ENCODE results near the gene FSCN2. TPM values are rescaled to one million over a fixed set of nuclear protein-coding genes. Genes with fewer than 3 reads are reported as not detected.

Gene FSCN2
- total and polyA plus RNA-seq, 2 of the 4 experiments (the other 2 are of a cell fraction) = 0.18 to 0.84 TPM

DNA sequence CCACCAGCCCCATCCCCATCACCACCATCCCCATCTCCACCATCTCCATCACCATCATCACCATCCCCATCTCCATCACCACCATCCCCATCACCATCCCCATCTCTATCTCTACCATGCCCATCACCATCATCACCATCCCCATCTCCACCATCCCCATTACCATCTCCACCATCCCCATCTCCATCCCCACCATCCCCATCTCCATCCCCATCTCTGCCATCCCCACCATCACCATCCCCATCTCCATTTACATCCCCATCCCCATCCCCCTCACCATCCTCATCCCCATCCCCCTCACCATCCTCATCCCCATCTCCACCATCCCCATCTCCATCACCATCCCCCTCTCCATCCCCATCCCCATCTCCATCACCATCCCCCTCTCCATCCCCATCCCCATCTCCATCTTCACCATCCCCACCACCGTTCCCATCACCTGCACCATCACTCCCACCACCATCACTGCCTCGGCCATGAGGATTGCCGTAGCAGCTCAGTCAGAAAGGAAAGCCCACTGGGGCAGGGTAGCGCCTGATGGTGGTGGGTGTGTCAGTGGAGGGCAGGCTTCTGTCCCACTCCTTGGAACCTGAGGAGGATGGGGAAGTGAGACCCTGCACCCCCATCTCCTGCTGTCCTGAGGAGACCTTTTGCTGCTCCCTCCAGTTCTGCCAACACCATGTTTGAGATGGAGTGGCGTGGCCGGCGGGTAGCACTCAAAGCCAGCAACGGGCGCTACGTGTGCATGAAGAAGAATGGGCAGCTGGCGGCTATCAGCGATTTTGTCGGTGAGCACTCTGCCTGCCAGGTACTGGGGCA is 7.5 kb downstream of the FSCN2 start:
- H3K56ac ChIP-seq (ENCODE audit: extremely low read depth, insufficient read depth, low read length) = no peak overlapping the region
- 80% methylated on average over 2 of the region's 13 CpGs; no CpG with 5 or more reads in 1 of the 2 experiments for WGBS, 2 experiments (ENCODE audit: extremely low coverage in 2 of 2, insufficient read length in 1 of 2)
- no peak overlapping the region for H3K27ac ChIP-seq (ENCODE audit: insufficient read depth, low read length)
- peak overlapping the region; percentile 87 for H2AK9ac ChIP-seq (replicated peaks; ENCODE audit: low read depth, low read length, poor library complexity)
- H3K23ac ChIP-seq (ENCODE audit: low read depth, low read length) = no peak overlapping the region
- H4K5ac ChIP-seq (ENCODE audit: low read depth, low read length) = no peak overlapping the region
- no peaks in the 10 kb centered on the region for H3K9me1 ChIP-seq (ENCODE audit: insufficient read depth, low read length)
- no peaks in the 10 kb centered on the region for H3K79me1 ChIP-seq (ENCODE audit: low read depth in 1 of 2, low read length in 2 of 2)
- DNase-seq (no peak), ATAC-seq (ENCODE audit: low read depth) (no peak)
- H3K9me3 ChIP-seq (ENCODE audit: control insufficient read depth, insufficient read depth, low read length) = no peaks in the 10 kb centered on the region
- no peak overlapping the region for H2BK20ac ChIP-seq (ENCODE audit: low read depth, low read length)
- no peak overlapping the region for H3K4me2 ChIP-seq (ENCODE audit: low read depth, low read length)
- no peak overlapping the region for H4K91ac ChIP-seq (ENCODE audit: insufficient read depth, low read depth, low read length)
- peaks cover 11% of the 10 kb centered on the region; the same call in 1 of the 2 replicates for H3K36me3 ChIP-seq (ENCODE audit: control insufficient read depth, insufficient read depth, low read length)
- intact Hi-C loops (cut with micrococcal nuclease) (no loop called here), dilution Hi-C loops (cut with HindIII; ENCODE audit: low sequenced_read_pairs, unreplicated experiment) (no loop called here), in situ Hi-C loops (cut with MboI; ENCODE audit: low sequenced_read_pairs) (no loop called here)
- H3K14ac ChIP-seq (replicated peaks; ENCODE audit: low read depth, low read length) = no peak overlapping the region
- H2AK5ac ChIP-seq (ENCODE audit: low read depth, low read length) = no peak overlapping the region
- peak overlapping the region; percentile 33 for H2BK5ac ChIP-seq (ENCODE audit: low read depth, low read length, poor library complexity, severe bottlenecking)
- no TSS peak for BruUV-seq (replicated peaks)
- H3K9ac ChIP-seq (ENCODE audit: low read depth, low read length) = no peak overlapping the region
- no peak overlapping the region for H3K4ac ChIP-seq (ENCODE audit: low read depth, low read length)
- H2BK120ac ChIP-seq (ENCODE audit: low read depth, low read length) = no peak overlapping the region
- no peaks in the 10 kb centered on the region for H3K4me1 ChIP-seq (ENCODE audit: control insufficient read depth, insufficient read depth, low read length)
- POLR2A ChIA-PET (ENCODE audit: unreplicated experiment) = interaction anchor here (0.6 kb wide), 2 partner anchors 24 to 287 kb away, joined by 3 to 10 read pairs; no protein-coding TSS in a partner anchor
- peaks cover 10% of the 10 kb centered on the region; the same call in 1 of the 2 replicates for H3K27me3 ChIP-seq (ENCODE audit: control insufficient read depth, insufficient read depth, low read length)
- H3K18ac ChIP-seq (ENCODE audit: low read depth, low read length) = no peak overlapping the region
- no peak overlapping the region for H2BK15ac ChIP-seq (ENCODE audit: low read depth, low read length)
- peaks cover 7% of the 10 kb centered on the region; the same call in 1 of the 2 replicates for H4K20me1 ChIP-seq (ENCODE audit: insufficient read depth, low read length)
- H2AFZ ChIP-seq (replicated peaks; ENCODE audit: low read length, poor library complexity) = no peak overlapping the region
- no peak overlapping the region for H3K4me3 ChIP-seq (ENCODE audit: insufficient read depth, low read depth, low read length)
- no peak overlapping the region for H4K8ac ChIP-seq (ENCODE audit: low read depth in 2 of 2, low read length in 2 of 2)
- CTCF ChIA-PET = no interaction called here
- TF ChIP-seq POLR2A (IDR thresholded peaks at IDR 0.05; ENCODE audit: low read depth, low read length) = no peak
- no peak for TF ChIP-seq MAFK (IDR thresholded peaks at IDR 0.05; ENCODE audit: low read depth, low read length)
- TF ChIP-seq BHLHE40 (IDR thresholded peaks at IDR 0.05; ENCODE audit: low read depth, low read length) = no peak
- no peak for TF ChIP-seq CHD1 (IDR thresholded peaks at IDR 0.05; ENCODE audit: low read depth, low read length)
- TF ChIP-seq MAZ (IDR thresholded peaks at IDR 0.05; ENCODE audit: borderline replicate concordance, low read depth, low read length) = no peak
- TF ChIP-seq CEBPB (IDR thresholded peaks at IDR 0.05; ENCODE audit: low read depth, low read length) = no peak
- no peak for TF ChIP-seq NFE2L2 (IDR thresholded peaks at IDR 0.05; ENCODE audit: low read depth, low read length)
- TF ChIP-seq, protein P1, sequence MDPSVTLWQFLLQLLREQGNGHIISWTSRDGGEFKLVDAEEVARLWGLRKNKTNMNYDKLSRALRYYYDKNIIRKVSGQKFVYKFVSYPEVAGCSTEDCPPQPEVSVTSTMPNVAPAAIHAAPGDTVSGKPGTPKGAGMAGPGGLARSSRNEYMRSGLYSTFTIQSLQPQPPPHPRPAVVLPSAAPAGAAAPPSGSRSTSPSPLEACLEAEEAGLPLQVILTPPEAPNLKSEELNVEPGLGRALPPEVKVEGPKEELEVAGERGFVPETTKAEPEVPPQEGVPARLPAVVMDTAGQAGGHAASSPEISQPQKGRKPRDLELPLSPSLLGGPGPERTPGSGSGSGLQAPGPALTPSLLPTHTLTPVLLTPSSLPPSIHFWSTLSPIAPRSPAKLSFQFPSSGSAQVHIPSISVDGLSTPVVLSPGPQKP (IDR thresholded peaks at IDR 0.05; ENCODE audit: borderline replicate concordance, low read depth, low read length) = no peak
- TF ChIP-seq, protein P2, sequence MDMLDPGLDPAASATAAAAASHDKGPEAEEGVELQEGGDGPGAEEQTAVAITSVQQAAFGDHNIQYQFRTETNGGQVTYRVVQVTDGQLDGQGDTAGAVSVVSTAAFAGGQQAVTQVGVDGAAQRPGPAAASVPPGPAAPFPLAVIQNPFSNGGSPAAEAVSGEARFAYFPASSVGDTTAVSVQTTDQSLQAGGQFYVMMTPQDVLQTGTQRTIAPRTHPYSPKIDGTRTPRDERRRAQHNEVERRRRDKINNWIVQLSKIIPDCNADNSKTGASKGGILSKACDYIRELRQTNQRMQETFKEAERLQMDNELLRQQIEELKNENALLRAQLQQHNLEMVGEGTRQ (IDR thresholded peaks at IDR 0.05; ENCODE audit: low read depth, low read length) = no peak
- TF ChIP-seq, protein P3, sequence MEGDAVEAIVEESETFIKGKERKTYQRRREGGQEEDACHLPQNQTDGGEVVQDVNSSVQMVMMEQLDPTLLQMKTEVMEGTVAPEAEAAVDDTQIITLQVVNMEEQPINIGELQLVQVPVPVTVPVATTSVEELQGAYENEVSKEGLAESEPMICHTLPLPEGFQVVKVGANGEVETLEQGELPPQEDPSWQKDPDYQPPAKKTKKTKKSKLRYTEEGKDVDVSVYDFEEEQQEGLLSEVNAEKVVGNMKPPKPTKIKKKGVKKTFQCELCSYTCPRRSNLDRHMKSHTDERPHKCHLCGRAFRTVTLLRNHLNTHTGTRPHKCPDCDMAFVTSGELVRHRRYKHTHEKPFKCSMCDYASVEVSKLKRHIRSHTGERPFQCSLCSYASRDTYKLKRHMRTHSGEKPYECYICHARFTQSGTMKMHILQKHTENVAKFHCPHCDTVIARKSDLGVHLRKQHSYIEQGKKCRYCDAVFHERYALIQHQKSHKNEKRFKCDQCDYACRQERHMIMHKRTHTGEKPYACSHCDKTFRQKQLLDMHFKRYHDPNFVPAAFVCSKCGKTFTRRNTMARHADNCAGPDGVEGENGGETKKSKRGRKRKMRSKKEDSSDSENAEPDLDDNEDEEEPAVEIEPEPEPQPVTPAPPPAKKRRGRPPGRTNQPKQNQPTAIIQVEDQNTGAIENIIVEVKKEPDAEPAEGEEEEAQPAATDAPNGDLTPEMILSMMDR (conservative IDR thresholded peaks at IDR 0.05; ENCODE audit: low read depth, low read length) = no peak
- no peak for TF ChIP-seq MXI1 (IDR thresholded peaks at IDR 0.05; ENCODE audit: borderline replicate concordance, low read depth, low read length)
- TF ChIP-seq SMC3 (IDR thresholded peaks at IDR 0.05; ENCODE audit: low read depth, low read length) = no peak
- TF ChIP-seq RFX5 (IDR thresholded peaks at IDR 0.05; ENCODE audit: low read depth, low read length) = no peak
- no peak for TF ChIP-seq FOS (IDR thresholded peaks at IDR 0.05; ENCODE audit: low read depth, low read length)
- no peak for TF ChIP-seq RCOR1 (IDR thresholded peaks at IDR 0.05; ENCODE audit: insufficient replicate concordance, low read length)

All from IMR-90 (cell line).